Sigmoid colon (tissue), 4 donors: ENCODE measurements around the gene KLF11.

Source experiments
- EP300 ChIP-seq, 4 donors: sonication (generic); formaldehyde crosslinking; IDR thresholded peaks; one replicate each; pipeline ENCODE4 v1.6.1; 2017; ENCODE audit warnings: antibody characterized with exemption in 4 of 4
- TF ChIP-seq, protein P1 (sequence below), 4 experiments: fragments of 450-650 bp in 3 of 4; fragments of 200-600 bp in 1 of 4; IDR thresholded peaks; one replicate each; pipeline ENCODE4 v1.5.1; 2016 to 2019; ENCODE audit warnings: antibody characterized with exemption in 4 of 4, mild to moderate bottlenecking in 3 of 4, moderate library complexity in 2 of 4

DNA sequence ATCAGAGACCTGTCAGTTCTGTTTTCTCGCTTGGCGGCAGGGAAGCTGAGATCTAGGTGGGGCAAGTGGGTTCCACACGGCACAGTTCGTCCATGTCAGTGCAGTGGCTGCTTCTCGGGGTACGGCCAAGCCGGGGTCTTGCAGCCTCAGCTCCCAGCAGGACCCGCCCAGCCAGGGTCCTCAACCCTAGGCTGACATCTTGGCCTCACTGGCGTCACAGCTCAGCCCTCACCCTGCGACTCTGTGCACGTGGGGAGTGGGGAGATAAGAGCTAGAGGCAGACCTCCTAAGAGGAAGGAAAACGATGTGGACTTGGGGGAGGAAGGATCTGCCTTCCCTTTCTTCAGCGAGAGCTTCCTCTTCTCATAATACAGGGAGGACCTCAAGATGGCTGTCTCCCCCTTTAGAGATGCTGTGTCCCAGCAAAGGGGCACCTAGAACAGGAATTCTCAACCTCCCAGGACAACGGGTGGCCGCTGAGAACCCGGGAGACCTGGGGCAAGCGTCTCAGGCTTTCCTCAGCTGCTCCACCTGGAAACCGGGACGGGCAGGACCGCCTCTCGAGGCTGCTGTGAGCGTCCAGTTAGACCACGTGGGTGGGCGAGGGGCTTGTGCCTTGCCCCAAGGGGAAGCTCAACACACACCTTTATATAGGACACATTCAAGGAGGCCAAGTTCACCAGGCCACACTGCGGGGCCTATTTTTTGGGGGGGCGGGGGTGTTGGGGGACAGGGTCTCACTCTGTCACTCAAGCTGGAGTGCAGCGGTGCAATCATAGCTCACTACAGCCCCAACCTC lies 23.5 kb upstream of the KLF11 start:
- TF ChIP-seq, protein P1, sequence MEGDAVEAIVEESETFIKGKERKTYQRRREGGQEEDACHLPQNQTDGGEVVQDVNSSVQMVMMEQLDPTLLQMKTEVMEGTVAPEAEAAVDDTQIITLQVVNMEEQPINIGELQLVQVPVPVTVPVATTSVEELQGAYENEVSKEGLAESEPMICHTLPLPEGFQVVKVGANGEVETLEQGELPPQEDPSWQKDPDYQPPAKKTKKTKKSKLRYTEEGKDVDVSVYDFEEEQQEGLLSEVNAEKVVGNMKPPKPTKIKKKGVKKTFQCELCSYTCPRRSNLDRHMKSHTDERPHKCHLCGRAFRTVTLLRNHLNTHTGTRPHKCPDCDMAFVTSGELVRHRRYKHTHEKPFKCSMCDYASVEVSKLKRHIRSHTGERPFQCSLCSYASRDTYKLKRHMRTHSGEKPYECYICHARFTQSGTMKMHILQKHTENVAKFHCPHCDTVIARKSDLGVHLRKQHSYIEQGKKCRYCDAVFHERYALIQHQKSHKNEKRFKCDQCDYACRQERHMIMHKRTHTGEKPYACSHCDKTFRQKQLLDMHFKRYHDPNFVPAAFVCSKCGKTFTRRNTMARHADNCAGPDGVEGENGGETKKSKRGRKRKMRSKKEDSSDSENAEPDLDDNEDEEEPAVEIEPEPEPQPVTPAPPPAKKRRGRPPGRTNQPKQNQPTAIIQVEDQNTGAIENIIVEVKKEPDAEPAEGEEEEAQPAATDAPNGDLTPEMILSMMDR (IDR thresholded peaks at IDR 0.05): no peak
- TF ChIP-seq EP300 (IDR thresholded peaks at IDR 0.05): no peak
